ENCODE data around the gene TMPRSS9. TPM values are rescaled to one million over a fixed set of nuclear protein-coding genes. Genes with fewer than 3 reads are reported as not detected.

TMPRSS9 gene
- total RNA-seq, 4 donors from 2014 or later = 0.12 TPM; not detected in 3

DNA sequence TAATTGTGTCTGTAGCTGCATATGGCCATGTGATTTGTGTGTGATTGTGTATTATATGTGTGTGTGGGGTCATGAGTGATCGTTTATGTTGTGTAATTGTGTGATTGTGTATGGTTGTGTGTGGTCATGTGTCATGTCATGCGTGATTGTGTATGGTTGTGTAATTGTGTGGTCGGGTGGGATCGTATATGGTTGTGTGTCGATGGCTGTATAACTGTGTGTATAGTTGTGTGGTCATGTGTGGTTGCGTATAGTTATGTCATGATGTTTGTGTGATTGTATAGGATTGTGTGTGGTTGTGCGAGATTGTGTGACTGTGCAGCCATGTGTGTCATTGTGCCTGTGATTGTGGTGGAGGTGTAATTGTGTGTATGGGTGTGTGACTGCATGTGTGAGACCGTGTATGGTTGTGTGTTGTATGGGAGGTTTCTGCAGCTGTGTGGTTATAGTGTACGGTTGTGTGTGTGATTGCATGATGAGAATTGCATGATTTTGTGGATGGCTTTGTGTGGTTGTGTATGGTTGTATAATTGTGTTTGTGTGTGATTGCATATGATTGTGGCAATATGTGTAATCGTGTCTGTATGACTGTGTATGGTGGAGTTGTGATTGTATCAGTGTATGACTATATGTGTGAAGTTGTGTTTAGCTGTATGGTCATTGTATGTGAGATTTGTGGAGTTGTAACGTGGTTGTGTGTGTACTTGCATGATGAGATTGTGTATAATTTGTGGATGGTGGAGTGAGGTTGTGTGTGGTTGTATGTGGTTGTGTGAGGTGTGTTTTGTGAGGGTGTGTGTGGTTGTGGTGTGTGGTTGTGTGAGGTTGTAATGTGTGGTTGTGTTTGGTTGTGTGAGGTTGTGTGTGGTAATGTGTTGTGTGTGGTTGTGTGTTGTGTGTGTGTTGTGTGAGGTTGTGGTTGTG is 2.2 kb downstream of the TMPRSS9 start:
- ATAC-seq (ENCODE audit: low FRiP score) = no peak
- TF ChIP-seq, protein P1, sequence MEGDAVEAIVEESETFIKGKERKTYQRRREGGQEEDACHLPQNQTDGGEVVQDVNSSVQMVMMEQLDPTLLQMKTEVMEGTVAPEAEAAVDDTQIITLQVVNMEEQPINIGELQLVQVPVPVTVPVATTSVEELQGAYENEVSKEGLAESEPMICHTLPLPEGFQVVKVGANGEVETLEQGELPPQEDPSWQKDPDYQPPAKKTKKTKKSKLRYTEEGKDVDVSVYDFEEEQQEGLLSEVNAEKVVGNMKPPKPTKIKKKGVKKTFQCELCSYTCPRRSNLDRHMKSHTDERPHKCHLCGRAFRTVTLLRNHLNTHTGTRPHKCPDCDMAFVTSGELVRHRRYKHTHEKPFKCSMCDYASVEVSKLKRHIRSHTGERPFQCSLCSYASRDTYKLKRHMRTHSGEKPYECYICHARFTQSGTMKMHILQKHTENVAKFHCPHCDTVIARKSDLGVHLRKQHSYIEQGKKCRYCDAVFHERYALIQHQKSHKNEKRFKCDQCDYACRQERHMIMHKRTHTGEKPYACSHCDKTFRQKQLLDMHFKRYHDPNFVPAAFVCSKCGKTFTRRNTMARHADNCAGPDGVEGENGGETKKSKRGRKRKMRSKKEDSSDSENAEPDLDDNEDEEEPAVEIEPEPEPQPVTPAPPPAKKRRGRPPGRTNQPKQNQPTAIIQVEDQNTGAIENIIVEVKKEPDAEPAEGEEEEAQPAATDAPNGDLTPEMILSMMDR (IDR thresholded peaks at IDR 0.05) = no peak

DNA sequence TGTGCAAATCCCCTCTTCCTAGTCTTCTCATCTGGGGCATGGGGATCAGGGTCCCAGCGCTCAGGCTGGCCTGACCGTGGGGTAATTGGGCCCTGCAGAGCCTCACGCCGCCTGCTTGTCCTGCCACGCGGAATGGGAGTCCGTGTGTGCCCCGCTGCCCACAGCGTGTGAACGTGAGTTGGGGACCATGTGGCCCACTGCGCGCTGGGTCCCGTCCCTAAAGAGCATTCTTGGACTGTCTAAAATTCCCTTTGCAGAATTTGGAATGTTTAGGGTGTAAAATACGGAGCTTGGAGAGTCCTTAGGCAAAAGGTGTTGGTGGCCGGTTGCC is 2.9 kb downstream of the TMPRSS9 start:
- DNase-seq (ENCODE audit: low spot score) (no peak), ATAC-seq (ENCODE audit: low FRiP score) (no peak)
- TF ChIP-seq, protein P1 (IDR thresholded peaks at IDR 0.05) = no peak

More for the DNA sequence above, 2.2 kb downstream of the TMPRSS9 start:
- no peak for DNase-seq (ENCODE audit: low spot score)

DNA sequence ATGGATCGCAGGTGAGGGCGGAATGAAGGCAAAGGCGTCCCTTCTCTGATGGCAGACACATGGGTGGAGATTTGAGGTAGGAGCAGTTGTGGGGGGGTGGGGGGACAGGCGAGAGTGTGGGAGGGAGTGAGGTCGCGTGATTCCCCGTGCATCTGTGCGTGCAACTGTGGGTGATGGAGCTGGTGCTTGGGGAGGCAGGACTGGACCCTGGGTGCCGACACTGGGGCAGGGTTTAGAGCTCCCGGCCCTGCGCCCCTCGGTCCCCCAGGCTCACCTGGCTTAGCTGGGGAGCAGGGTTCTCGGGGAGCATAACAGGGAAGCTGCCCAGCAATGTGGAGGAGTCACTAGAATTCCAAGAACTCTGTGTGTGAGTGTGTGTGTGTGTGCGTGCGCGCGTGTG is 3.4 kb downstream of the TMPRSS9 start:
- TF ChIP-seq, protein P1 (IDR thresholded peaks at IDR 0.05) = no peak
- no peak for ATAC-seq (ENCODE audit: low FRiP score)
- DNase-seq (ENCODE audit: low spot score) = no peak

DNA sequence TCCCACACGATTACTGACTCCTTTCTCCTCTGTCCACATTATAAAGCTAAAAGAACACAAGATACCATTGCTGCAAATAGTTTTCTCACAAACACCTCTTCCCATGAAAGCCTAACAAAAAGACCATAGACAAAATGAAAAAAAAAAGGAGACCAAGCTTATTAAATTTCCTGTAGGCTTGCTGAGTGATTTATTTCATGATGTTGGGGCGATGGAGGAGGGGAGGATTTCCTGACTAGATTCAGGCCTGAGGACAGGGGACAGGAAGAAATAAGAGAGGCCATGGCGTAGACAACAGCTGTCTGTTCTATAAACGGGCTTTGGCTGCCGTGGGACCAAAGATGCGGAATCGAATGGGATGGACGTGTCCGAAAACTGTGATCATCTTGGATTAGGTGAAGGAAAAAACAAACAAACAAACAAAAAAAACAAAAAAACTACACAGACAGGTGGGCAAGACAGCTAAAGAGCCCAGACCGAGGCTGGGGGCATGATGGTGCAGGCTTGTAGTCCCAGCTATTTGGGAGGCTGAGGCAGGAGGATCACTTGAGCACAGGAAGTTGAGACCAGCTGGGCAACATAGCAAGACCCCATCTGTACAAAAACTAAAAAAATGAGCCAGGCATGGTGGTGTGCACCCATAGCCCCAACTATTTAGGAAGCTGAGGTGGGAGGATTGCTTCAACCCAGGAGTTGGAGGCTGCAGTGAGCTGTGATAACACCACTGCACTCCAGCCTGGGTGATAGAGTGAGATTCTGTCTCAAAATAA is 5.3 kb downstream of the TMPRSS9 start:
- DNase-seq (ENCODE audit: low spot score) (no peak), ATAC-seq (ENCODE audit: low FRiP score) (no peak)
- TF ChIP-seq, protein P1 (IDR thresholded peaks at IDR 0.05) = no peak

DNA sequence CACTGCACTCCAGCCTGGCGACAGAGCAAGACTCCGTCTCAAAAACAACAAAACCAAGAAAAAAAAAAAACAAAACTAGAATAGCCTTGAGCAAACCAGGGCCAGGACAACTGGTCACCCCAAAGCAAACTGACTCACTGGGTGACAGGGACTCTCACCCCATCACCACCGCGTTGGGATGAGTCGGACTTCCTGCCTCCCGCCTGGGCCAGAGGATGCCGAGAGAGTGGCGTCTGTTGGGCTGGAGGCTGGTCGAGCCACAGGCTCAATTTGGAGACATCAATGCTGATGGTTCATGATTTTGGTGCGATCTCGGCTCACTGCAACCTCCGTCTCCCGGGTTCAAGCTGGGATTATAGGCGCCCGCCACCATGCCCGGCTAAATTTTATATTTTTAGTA is 11.6 kb downstream of the TMPRSS9 start:
- TF ChIP-seq, protein P1 (IDR thresholded peaks at IDR 0.05) = no peak
- DNase-seq (ENCODE audit: low spot score) (no peak), ATAC-seq (ENCODE audit: low FRiP score) (no peak)

DNA sequence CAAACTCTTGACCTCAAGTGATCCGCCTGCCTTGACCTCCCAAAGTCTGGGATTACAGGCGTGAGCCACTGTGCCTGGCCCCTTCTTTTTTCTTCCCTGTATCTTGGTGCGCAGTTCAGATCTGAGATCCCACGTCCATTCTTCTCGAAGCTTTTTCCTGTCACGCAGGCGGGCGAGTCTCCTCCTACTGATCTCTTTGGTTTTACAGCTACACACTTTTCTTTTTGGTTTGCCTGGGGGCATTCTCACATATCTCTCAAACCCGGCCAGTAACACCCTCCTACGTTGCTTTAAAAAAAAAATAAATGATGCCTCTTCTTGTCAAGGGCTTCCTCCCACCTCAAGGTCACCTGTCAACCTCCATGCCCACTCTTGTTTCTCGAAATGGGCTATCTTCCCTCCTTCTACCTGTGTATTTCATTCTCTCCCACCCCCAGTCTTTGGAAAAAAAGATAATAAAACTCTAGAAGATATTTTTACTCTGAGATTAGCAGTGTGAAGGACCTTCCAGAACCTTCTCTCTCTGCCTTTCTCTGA is 12.1 kb downstream of the TMPRSS9 start:
- DNase-seq (ENCODE audit: low spot score) (no peak), ATAC-seq (ENCODE audit: low FRiP score) (no peak)
- TF ChIP-seq, protein P1 (IDR thresholded peaks at IDR 0.05) = no peak
